GM23248 (cell line): Measurements from ENCODE around the gene BIRC5. TPM values are rescaled to one million over a fixed set of nuclear protein-coding genes. Genes with fewer than 3 reads are reported as not detected.

ENCODE experiments used
- DNase-seq: peaks from one replicate; pipeline ENCODE4 v3.0.0-alpha.2; 2015
- H2AFZ ChIP-seq: fragments of 200-600 bp; sonication (generic); 2 replicates; pipeline ENCODE4 v1.6.1; 2016; ENCODE audit warnings: antibody characterized with exemption
- H3F3A ChIP-seq: fragments of 200-600 bp; sonication (generic); 2 replicates; pipeline ENCODE4 v1.6.1; 2016; ENCODE audit warnings: mild to moderate bottlenecking, antibody characterized with exemption, mixed run types; ENCODE audit not compliant: insufficient read depth
- H3K27ac ChIP-seq: fragments of 200-600 bp; sonication (generic); 2 replicates; pipeline ENCODE4 v1.5.1; 2016; ENCODE audit warnings: mild to moderate bottlenecking
- H3K27me3 ChIP-seq: fragments of 200-600 bp; sonication (generic); replicated peaks from 2 replicates; pipeline ENCODE4 v1.6.1; 2016; ENCODE audit warnings: mild to moderate bottlenecking; ENCODE audit not compliant: insufficient read depth
- H3K36me3 ChIP-seq: fragments of 200-600 bp; sonication (generic); 2 replicates; pipeline ENCODE4 v1.6.1; 2016; ENCODE audit warnings: low read depth, mild to moderate bottlenecking
- H3K4me1 ChIP-seq: fragments of 200-600 bp; sonication (generic); 2 replicates; pipeline ENCODE4 v1.6.1; 2016; ENCODE audit warnings: mild to moderate bottlenecking; ENCODE audit not compliant: insufficient read depth
- H3K4me2 ChIP-seq: fragments of 200-600 bp; sonication (generic); one replicate; pipeline ENCODE4 v1.6.1; 2016; ENCODE audit warnings: mild to moderate bottlenecking; ENCODE audit not compliant: unreplicated experiment
- H3K4me3 ChIP-seq: fragments of 200-600 bp; sonication (generic); 2 replicates; pipeline ENCODE4 v1.5.1; 2016; ENCODE audit warnings: mild to moderate bottlenecking
- H3K79me2 ChIP-seq: fragments of 200-600 bp; sonication (generic); 2 replicates; pipeline ENCODE4 v1.6.1; 2016; ENCODE audit warnings: mild to moderate bottlenecking; ENCODE audit not compliant: insufficient read depth
- H3K9ac ChIP-seq: fragments of 200-600 bp; sonication (generic); 2 replicates; pipeline ENCODE4 v1.6.1; 2016; ENCODE audit warnings: mild to moderate bottlenecking
- H3K9me2 ChIP-seq: fragments of 200-600 bp; sonication (generic); 2 replicates; pipeline ENCODE4 v1.6.1; 2016; ENCODE audit warnings: mixed run types, mild to moderate bottlenecking, moderate library complexity; ENCODE audit not compliant: insufficient read depth
- H3K9me3 ChIP-seq: fragments of 200-600 bp; sonication (generic); one replicate; pipeline ENCODE4 v1.6.1; 2017; ENCODE audit warnings: low read depth
- H4K20me1 ChIP-seq: fragments of 200-600 bp; sonication (generic); 2 replicates; pipeline ENCODE4 v1.6.0; 2016; ENCODE audit not compliant: insufficient read depth
- EZH2 ChIP-seq: fragments of 200-600 bp; sonication (generic); IDR thresholded peaks from 2 replicates; pipeline ENCODE4 v1.6.1; 2018; ENCODE audit warnings: antibody characterized with exemption, mild to moderate bottlenecking; ENCODE audit not compliant: insufficient read depth, poor library complexity, severe bottlenecking
- EZH2phosphoT487 ChIP-seq: fragments of 200-600 bp; sonication (generic); IDR thresholded peaks from 2 replicates; pipeline ENCODE4 v1.6.1; 2018; ENCODE audit warnings: antibody characterized with exemption, moderate library complexity, mild to moderate bottlenecking, low read depth; ENCODE audit not compliant: insufficient read depth
- WGBS, 2 experiments: methylation state at CpG; one replicate each; pipeline ENCODE4 v1.1.6; 2015 to 2017; ENCODE audit warnings: low lambda C conversion rate in 2 of 2, low coverage in 1 of 2; ENCODE audit errors: missing lambda C conversion rate in 2 of 2; 5-methylcytosine and 5-hydroxymethylcytosine counted together
- in situ Hi-C: fragments of 300-500 bp; cut with MboI; formaldehyde crosslinking; loops from 2 replicates; pipeline ENCODE4 v1.15.0; 2020
- polyA plus RNA-seq: library from polyadenylated mRNA; unstranded; fragments of >200 nt; fragmentation: Nextera tagmentation; extraction: Ambion mirVana; gene quantifications from 2 replicates; pipeline ENCODE4 v1.2.1, GENCODE V29; 2016
- total RNA-seq: library from RNA; depleted of rRNA; stranded (reverse); fragments of >200 nt; shearing (Covaris generic); gene quantifications from 2 replicates; pipeline ENCODE4 v1.2.3, GENCODE V29; 2014

Gene BIRC5
- total and polyA plus RNA-seq, 2 experiments from 2014 or later = 30.9 to 42.3 TPM

DNA sequence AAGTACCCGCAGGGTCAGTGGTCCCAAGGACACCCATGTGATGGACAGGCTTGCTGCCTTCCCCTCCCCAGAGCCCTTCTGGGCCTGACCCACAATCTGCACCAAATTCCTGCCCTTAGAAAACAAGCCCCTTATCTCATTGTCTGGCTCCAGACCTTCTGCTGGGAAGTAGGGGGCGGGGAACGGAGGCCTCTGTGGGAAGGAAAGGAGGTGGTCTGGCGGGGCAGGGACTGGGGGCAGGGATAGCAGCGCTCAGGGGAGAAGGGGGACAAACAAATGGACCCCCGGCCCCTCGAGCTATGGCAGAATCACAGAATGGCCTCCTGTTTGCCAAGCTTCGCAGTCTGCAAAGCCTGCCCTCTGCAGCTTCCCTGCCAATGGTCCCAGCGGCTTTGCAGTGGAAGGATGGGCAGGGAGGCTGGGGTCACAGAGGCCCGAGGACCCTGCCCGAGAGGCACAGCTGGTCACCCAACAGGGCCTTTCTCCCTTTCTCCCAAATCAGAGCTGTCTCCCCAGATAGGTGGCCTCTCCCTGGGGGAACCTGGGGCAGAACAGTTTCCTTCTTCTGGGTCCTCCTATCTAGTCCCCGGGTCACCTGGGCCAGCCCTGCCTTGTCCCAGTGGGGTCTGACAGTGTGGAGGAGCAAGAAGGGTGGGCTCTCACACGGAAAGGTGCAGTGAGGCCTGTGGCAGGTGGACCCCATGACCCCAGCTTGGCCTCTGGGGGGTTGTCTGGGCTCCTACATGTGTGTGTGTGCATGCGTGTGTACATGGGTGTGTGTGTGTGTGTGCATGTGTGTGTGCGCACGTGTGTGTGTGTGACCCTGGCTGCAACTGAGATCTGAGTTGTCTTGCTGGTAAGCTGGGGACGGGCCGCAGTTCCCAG lies 42.9 kb downstream of the BIRC5 start:
- Histone ChIP-seq H3K4me3 (no peak overlapping the region), H4K20me1 (no peaks in the 10 kb centered on the region), H2AFZ (no peak overlapping the region), H3K9ac (no peak overlapping the region), H3K27ac (no peak overlapping the region), H3K79me2 (no peaks in the 10 kb centered on the region), H3K9me3 (no peaks in the 10 kb centered on the region), H3K4me1 (0 out of 2 replicates have a peak, but pooled peaks cover 3% of the 10 kb centered on the region), H3F3A (no peaks in the 10 kb centered on the region), H3K36me3 (no peaks in the 10 kb centered on the region), H3K27me3 (no peaks in the 10 kb centered on the region), H3K4me2 (no peak overlapping the region), H3K9me2 (no peaks in the 10 kb centered on the region)
- no peak for DNase-seq
- TF ChIP-seq EZH2 = no peak
- TF ChIP-seq EZH2phosphoT487 = no peak
- WGBS, 2 experiments = 49 to 56% methylated on average over 14 to 18 of the region's 18 CpGs
- in situ Hi-C loops = no loop called here

GRCh38 chr17:78257810-78258322 lies 43.8 kb downstream of the BIRC5 start:
- Histone ChIP-seq H3K36me3 (no peaks in the 10 kb centered on the region), H3K27ac (no peak overlapping the region), H3K79me2 (no peaks in the 10 kb centered on the region), H2AFZ (no peak overlapping the region), H3K4me2 (no peak overlapping the region), H3K9me3 (no peaks in the 10 kb centered on the region), H3K9me2 (no peaks in the 10 kb centered on the region), H4K20me1 (no peaks in the 10 kb centered on the region), H3F3A (no peaks in the 10 kb centered on the region), H3K9ac (no peak overlapping the region), H3K4me3 (no peak overlapping the region), H3K27me3 (no peaks in the 10 kb centered on the region), H3K4me1 (0 out of 2 replicates have a peak, but pooled peaks cover 3% of the 10 kb centered on the region)
- TF ChIP-seq EZH2phosphoT487 = no peak
- WGBS, 2 experiments = 60 to 63% methylated on average over 16 of the region's 16 CpGs
- DNase-seq = no peak
- in situ Hi-C loops = no loop called here

- peak; percentile 13 for DNase-seq
- H3K9ac ChIP-seq = no peak overlapping the region
- no peaks in the 10 kb centered on the region for H3K36me3 ChIP-seq
- H3K27me3 ChIP-seq = no peaks in the 10 kb centered on the region
- in situ Hi-C loops = no loop called here
- H3K27ac ChIP-seq = no peak overlapping the region
- TF ChIP-seq EZH2phosphoT487 (no peak), EZH2 (no peak)
- no peak overlapping the region for H2AFZ ChIP-seq
- H3K9me3 ChIP-seq = no peaks in the 10 kb centered on the region
- no peaks in the 10 kb centered on the region for H3K9me2 ChIP-seq
- no peaks in the 10 kb centered on the region for H3K79me2 ChIP-seq
- no peaks in the 10 kb centered on the region for H4K20me1 ChIP-seq
- H3K4me3 ChIP-seq = no peak overlapping the region
- H3K4me2 ChIP-seq = no peak overlapping the region
- WGBS, 2 experiments = 21 to 24% methylated on average over 22 to 23 of the region's 23 CpGs
- H3K4me1 ChIP-seq = 0 out of 2 replicates have a peak, but pooled peaks cover 3% of the 10 kb centered on the region
- H3F3A ChIP-seq = no peaks in the 10 kb centered on the region
Measured at GRCh38 chr17:78258323-78259191, 44.5 kb downstream of the BIRC5 start.

DNA sequence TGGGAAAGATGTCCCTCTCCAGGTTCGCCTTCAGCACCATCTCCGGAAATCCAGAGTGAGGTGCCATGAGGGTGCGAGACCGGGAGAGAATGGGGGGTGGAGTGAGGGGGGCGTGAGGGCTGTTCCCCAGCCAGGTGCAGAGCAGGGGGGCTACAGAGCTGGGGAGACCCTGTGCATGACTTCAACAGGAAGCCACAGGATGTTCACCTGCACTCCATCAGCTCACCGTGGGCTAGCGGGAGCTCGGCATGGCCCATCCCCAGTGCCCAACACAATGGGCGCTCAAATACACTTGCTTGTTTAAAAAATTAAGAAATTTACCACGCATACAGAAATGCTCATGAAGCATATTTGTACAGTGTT lies 45.1 kb downstream of the BIRC5 start:
- Histone ChIP-seq H3K9ac (no peak overlapping the region), H4K20me1 (no peaks in the 10 kb centered on the region), H3K4me2 (no peak overlapping the region), H3K27me3 (no peaks in the 10 kb centered on the region), H3K4me1 (no peaks in the 10 kb centered on the region), H3K27ac (no peak overlapping the region), H3K9me3 (no peaks in the 10 kb centered on the region), H3K9me2 (no peaks in the 10 kb centered on the region), H3K36me3 (no peaks in the 10 kb centered on the region), H3F3A (no peaks in the 10 kb centered on the region), H3K79me2 (no peaks in the 10 kb centered on the region), H3K4me3 (no peak overlapping the region), H2AFZ (no peak overlapping the region)
- in situ Hi-C loops = no loop called here
- TF ChIP-seq EZH2 (no peak), EZH2phosphoT487 (no peak)
- DNase-seq = no peak
- 64 to 73% methylated on average over 9 to 10 of the region's 10 CpGs for WGBS, 2 experiments
